ENCODE data around the gene FAHD2B.
"Not testable (repeated sequence)": the region's sequence is repeated elsewhere in the genome, so short reads cannot be mapped to it uniquely, and the experiment has no call there.

Gene FAHD2B

DNA sequence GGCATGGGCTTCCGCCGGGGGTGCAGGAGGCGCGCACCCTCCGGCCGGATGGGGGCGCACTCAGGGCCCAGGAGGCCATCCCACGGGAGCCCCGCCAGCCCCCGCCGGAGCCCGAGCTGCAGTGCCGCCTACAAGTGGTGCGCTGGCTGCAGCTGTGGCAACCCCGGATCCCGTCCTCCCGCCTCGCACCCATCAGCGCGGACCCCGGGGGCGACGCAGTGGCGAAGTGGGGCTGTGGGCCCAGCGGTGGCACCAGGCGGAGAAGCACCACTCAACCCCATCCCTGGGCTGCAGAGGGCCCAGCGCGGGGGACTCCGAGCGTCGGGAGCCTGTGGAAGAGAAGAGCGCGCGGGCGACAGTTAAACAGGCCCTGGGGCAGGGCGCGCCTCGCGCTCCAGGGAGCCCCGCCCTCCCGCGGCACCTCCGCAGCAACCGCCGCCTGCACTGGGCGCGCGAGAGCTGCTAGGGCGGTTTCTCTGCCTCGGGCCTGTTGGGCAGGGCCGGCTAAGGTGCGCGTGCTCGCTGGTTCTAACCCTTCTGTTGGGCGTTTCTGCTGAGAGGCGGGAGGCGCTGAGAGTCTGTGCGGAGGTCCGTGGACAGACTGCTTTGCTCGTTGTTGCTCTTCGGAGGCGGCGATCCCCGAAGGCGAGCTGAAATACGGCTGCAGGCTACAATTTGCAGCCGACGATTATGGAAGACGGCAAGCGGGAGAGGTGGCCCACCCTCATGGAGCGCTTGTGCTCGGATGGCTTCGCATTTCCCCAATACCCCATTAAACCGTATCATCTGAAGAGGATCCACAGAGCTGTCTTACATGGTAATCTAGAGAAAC lies 18.6 kb upstream of the FAHD2B start, which contains the start of gene ANKRD36 (continued):
- TF ChIP-seq, protein P1, sequence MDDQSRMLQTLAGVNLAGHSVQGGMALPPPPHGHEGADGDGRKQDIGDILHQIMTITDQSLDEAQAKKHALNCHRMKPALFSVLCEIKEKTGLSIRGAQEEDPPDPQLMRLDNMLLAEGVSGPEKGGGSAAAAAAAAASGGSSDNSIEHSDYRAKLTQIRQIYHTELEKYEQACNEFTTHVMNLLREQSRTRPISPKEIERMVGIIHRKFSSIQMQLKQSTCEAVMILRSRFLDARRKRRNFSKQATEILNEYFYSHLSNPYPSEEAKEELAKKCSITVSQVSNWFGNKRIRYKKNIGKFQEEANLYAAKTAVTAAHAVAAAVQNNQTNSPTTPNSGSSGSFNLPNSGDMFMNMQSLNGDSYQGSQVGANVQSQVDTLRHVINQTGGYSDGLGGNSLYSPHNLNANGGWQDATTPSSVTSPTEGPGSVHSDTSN (CRISPR knock-in tag; IDR thresholded peaks at IDR 0.05): 0 out of 2 replicates have a peak, but pooled peaks have one; percentile 63
- TF ChIP-seq, protein P2, sequence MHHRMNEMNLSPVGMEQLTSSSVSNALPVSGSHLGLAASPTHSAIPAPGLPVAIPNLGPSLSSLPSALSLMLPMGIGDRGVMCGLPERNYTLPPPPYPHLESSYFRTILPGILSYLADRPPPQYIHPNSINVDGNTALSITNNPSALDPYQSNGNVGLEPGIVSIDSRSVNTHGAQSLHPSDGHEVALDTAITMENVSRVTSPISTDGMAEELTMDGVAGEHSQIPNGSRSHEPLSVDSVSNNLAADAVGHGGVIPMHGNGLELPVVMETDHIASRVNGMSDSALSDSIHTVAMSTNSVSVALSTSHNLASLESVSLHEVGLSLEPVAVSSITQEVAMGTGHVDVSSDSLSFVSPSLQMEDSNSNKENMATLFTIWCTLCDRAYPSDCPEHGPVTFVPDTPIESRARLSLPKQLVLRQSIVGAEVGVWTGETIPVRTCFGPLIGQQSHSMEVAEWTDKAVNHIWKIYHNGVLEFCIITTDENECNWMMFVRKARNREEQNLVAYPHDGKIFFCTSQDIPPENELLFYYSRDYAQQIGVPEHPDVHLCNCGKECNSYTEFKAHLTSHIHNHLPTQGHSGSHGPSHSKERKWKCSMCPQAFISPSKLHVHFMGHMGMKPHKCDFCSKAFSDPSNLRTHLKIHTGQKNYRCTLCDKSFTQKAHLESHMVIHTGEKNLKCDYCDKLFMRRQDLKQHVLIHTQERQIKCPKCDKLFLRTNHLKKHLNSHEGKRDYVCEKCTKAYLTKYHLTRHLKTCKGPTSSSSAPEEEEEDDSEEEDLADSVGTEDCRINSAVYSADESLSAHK (tag by site-specific recombination; IDR thresholded peaks at IDR 0.05): peak; percentile 55; the same call in 1 of the 2 replicates
- TF ChIP-seq, protein P3, sequence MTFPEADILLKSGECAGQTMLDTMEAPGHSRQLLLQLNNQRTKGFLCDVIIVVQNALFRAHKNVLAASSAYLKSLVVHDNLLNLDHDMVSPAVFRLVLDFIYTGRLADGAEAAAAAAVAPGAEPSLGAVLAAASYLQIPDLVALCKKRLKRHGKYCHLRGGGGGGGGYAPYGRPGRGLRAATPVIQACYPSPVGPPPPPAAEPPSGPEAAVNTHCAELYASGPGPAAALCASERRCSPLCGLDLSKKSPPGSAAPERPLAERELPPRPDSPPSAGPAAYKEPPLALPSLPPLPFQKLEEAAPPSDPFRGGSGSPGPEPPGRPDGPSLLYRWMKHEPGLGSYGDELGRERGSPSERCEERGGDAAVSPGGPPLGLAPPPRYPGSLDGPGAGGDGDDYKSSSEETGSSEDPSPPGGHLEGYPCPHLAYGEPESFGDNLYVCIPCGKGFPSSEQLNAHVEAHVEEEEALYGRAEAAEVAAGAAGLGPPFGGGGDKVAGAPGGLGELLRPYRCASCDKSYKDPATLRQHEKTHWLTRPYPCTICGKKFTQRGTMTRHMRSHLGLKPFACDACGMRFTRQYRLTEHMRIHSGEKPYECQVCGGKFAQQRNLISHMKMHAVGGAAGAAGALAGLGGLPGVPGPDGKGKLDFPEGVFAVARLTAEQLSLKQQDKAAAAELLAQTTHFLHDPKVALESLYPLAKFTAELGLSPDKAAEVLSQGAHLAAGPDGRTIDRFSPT (tag by site-specific recombination; IDR thresholded peaks at IDR 0.05): peak; percentile 73; the same call in 1 of the 2 replicates
- TF ChIP-seq MZF1 (tag by site-specific recombination; IDR thresholded peaks at IDR 0.05; ENCODE audit: borderline replicate concordance) (0 out of 2 replicates have a peak, but pooled peaks have one; percentile 58), SP7 (tag by site-specific recombination; IDR thresholded peaks at IDR 0.05) (peak; percentile 60), ZIC2 (tag by site-specific recombination; IDR thresholded peaks at IDR 0.05) (peak; percentile 66)
- TF ChIP-seq, protein P4, sequence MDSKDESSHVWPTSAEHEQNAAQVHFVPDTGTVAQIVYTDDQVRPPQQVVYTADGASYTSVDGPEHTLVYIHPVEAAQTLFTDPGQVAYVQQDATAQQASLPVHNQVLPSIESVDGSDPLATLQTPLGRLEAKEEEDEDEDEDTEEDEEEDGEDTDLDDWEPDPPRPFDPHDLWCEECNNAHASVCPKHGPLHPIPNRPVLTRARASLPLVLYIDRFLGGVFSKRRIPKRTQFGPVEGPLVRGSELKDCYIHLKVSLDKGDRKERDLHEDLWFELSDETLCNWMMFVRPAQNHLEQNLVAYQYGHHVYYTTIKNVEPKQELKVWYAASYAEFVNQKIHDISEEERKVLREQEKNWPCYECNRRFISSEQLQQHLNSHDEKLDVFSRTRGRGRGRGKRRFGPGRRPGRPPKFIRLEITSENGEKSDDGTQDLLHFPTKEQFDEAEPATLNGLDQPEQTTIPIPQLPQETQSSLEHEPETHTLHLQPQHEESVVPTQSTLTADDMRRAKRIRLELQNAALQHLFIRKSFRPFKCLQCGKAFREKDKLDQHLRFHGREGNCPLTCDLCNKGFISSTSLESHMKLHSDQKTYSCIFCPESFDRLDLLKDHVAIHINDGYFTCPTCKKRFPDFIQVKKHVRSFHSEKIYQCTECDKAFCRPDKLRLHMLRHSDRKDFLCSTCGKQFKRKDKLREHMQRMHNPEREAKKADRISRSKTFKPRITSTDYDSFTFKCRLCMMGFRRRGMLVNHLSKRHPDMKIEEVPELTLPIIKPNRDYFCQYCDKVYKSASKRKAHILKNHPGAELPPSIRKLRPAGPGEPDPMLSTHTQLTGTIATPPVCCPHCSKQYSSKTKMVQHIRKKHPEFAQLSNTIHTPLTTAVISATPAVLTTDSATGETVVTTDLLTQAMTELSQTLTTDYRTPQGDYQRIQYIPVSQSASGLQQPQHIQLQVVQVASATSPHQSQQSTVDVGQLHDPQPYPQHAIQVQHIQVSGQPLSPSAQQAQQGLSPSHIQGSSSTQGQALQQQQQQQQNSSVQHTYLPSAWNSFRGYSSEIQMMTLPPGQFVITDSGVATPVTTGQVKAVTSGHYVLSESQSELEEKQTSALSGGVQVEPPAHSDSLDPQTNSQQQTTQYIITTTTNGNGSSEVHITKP (tag by site-specific recombination; IDR thresholded peaks at IDR 0.05): peak; percentile 33; the same call in 1 of the 2 replicates
- TF ChIP-seq, protein P5, sequence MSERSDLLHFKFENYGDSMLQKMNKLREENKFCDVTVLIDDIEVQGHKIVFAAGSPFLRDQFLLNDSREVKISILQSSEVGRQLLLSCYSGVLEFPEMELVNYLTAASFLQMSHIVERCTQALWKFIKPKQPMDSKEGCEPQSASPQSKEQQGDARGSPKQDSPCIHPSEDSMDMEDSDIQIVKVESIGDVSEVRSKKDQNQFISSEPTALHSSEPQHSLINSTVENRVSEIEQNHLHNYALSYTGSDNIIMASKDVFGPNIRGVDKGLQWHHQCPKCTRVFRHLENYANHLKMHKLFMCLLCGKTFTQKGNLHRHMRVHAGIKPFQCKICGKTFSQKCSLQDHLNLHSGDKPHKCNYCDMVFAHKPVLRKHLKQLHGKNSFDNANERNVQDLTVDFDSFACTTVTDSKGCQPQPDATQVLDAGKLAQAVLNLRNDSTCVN (tag by site-specific recombination; optimal IDR thresholded peaks at IDR 0.05): peak; percentile 93

DNA sequence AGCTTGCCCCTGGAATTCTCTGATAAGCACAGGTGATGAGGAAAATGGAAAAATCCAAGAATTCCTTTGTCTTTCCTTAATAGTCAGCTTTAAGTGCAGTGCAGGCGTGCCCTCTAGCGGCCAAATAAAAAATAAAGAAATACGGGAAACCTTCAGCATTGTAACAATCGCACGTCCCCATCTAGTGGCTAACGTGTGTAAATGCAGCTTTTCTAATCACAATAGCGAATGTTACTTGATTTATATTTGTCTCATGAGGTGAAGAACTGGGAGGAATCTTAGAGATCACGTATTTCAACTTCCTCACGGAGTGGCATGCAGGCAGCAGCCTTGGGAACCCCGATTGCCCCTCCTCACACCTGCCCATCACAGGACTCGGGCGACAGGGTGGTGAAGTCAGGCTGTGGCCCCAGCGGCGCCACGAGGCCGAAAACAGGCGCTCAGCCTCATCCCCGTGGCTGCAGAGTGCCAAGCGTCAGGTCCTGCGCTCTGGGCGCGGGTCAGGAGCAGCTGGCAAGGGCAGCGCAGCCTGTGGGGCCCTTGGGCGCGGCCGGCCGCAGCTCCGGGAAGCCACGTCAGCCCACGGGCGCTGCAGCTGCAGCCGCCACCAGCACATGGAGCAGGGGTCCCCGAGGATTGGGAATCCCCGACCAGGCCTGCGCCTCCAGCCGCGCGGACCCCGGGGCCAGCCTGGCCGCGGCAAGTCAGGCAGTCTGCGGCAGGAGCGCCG lies 17.8 kb upstream of the FAHD2B start:
- not testable (repeated sequence) for H3K9me3 ChIP-seq (ENCODE audit: control insufficient read depth, insufficient read depth, low read depth, low read length); H3K4me1 ChIP-seq (ENCODE audit: control insufficient read depth, insufficient read depth, low read length); H3K36me3 ChIP-seq (ENCODE audit: control insufficient read depth in 2 of 2, insufficient read depth in 1 of 2, low read length in 2 of 2)
- peak overlapping the region; percentile 82 for H3K27ac ChIP-seq (ENCODE audit: extremely low read depth, low read depth, low read length)
- ChIA-PET POLR2A (interaction anchor here (0.8 to 1.5 kb wide), 3 partner anchors 17 to 255 kb away, joined by 3 to 9 read pairs (median 3); partner anchors contain the start of gene ANKRD39), CTCF (interaction anchor here (0.6 to 3.0 kb wide), 28 partner anchors 31 to 685 kb away, joined by 3 to 23 read pairs (median 4); partner anchors contain the start of genes ANKRD23 and ANKRD39)
- peak overlapping the region; percentile 61 for H3K4me3 ChIP-seq (ENCODE audit: low read depth, low read length)
- TF ChIP-seq SP2 (tag by site-specific recombination; IDR thresholded peaks at IDR 0.05) (peak; percentile 18), ZNF335 (tag by site-specific recombination; conservative IDR thresholded peaks at IDR 0.05) (peak; percentile 92), ZEB2 (tag by site-specific recombination; IDR thresholded peaks at IDR 0.05) (peak; percentile 46; the same call in 1 of the 2 replicates), ZNF660 (tag by site-specific recombination; IDR thresholded peaks at IDR 0.05) (peak; percentile 71; the same call in 1 of the 2 replicates), ZBTB17 (tag by site-specific recombination; IDR thresholded peaks at IDR 0.05) (peak; percentile 84), ZNF2 (tag by site-specific recombination; IDR thresholded peaks at IDR 0.05) (0 out of 2 replicates have a peak, but pooled peaks have one; percentile 57), ZNF654 (tag by site-specific recombination; IDR thresholded peaks at IDR 0.05; ENCODE audit: low read depth) (peak; percentile 98), KLF8 (tag by site-specific recombination; IDR thresholded peaks at IDR 0.05) (peak; percentile 9; the same call in 1 of the 2 replicates), ZNF423 (tag by site-specific recombination; IDR thresholded peaks at IDR 0.05) (0 out of 2 replicates have a peak, but pooled peaks have one; percentile 9), IKZF3 (tag by site-specific recombination; IDR thresholded peaks at IDR 0.05) (peak; percentile 93), ZNF501 (tag by site-specific recombination; IDR thresholded peaks at IDR 0.05) (0 out of 2 replicates have a peak, but pooled peaks have one; percentile 18)
- TF ChIP-seq, protein P6, sequence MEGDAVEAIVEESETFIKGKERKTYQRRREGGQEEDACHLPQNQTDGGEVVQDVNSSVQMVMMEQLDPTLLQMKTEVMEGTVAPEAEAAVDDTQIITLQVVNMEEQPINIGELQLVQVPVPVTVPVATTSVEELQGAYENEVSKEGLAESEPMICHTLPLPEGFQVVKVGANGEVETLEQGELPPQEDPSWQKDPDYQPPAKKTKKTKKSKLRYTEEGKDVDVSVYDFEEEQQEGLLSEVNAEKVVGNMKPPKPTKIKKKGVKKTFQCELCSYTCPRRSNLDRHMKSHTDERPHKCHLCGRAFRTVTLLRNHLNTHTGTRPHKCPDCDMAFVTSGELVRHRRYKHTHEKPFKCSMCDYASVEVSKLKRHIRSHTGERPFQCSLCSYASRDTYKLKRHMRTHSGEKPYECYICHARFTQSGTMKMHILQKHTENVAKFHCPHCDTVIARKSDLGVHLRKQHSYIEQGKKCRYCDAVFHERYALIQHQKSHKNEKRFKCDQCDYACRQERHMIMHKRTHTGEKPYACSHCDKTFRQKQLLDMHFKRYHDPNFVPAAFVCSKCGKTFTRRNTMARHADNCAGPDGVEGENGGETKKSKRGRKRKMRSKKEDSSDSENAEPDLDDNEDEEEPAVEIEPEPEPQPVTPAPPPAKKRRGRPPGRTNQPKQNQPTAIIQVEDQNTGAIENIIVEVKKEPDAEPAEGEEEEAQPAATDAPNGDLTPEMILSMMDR (tag by site-specific recombination; IDR thresholded peaks at IDR 0.05): peak; percentile 88

All from HEK293 (cell line).